HepG2 (cell line): ENCODE measurements around the gene CHMP1A. TPM values are rescaled to one million over a fixed set of nuclear protein-coding genes. Genes with fewer than 3 reads are reported as not detected.

Experiments
- GFI1 ChIP-seq: sonication (generic); formaldehyde crosslinking; IDR thresholded peaks from 2 replicates; pipeline ENCODE4 v1.5.0; 2020; ENCODE audit warnings: missing genetic modification reagents, mild to moderate bottlenecking, borderline replicate concordance
- HDAC2 ChIP-seq: sonication (generic); formaldehyde crosslinking; IDR thresholded peaks from 2 replicates; pipeline ENCODE4 v1.4.0; 2020; ENCODE audit warnings: missing genetic modification reagents
- HMG20B ChIP-seq: conservative IDR thresholded peaks from 2 replicates; pipeline ENCODE4 v1.6.1; 2016; ENCODE audit warnings: missing genetic modification reagents, missing compliant biosample characterization
- JDP2 ChIP-seq: sonication (generic); formaldehyde crosslinking; IDR thresholded peaks from 2 replicates; pipeline ENCODE4 v1.8.1; 2022; ENCODE audit warnings: missing genetic modification reagents, borderline replicate concordance
- KLF13 ChIP-seq: sonication (generic); formaldehyde crosslinking; IDR thresholded peaks from 2 replicates; pipeline ENCODE4 v1.4.0; 2020; ENCODE audit warnings: mild to moderate bottlenecking, missing genetic modification reagents
- RBM22 ChIP-seq: fragments of 200-400 bp; formaldehyde crosslinking; optimal IDR thresholded peaks from 2 replicates; pipeline ENCODE3; 2017; ENCODE audit warnings: mild to moderate bottlenecking, low read length, moderate library complexity
- SATB2 ChIP-seq: sonication (generic); formaldehyde crosslinking; IDR thresholded peaks from 2 replicates; pipeline ENCODE4 v1.5.0; 2020; ENCODE audit warnings: missing genetic modification reagents
- SMC3 ChIP-seq: IDR thresholded peaks from 2 replicates; pipeline ENCODE4 v1.6.1; 2011; ENCODE audit warnings: low read length, improper control_type of control experiment
- STAG1 ChIP-seq: sonication (generic); formaldehyde crosslinking; IDR thresholded peaks from 2 replicates; pipeline ENCODE4 v1.4.0; 2020; ENCODE audit warnings: missing genetic modification reagents
- TCF7L2 ChIP-seq: IDR thresholded peaks from 2 replicates; pipeline ENCODE4 v1.6.1; 2011; ENCODE audit warnings: mild to moderate bottlenecking, low read depth, low read length, moderate library complexity
- TOE1 ChIP-seq: sonication (generic); formaldehyde crosslinking; IDR thresholded peaks from 2 replicates; pipeline ENCODE4 v1.4.0; 2020; ENCODE audit warnings: mild to moderate bottlenecking, missing genetic modification reagents
- ZBTB21 ChIP-seq: sonication (generic); formaldehyde crosslinking; IDR thresholded peaks from 2 replicates; pipeline ENCODE4 v1.4.0; 2020; ENCODE audit warnings: missing genetic modification reagents
- ZMYM2 ChIP-seq: sonication (generic); formaldehyde crosslinking; IDR thresholded peaks from 2 replicates; pipeline ENCODE4 v1.8.0; 2022; ENCODE audit warnings: mild to moderate bottlenecking, missing genetic modification reagents
- ZNF264 ChIP-seq: sonication (generic); formaldehyde crosslinking; IDR thresholded peaks from 2 replicates; pipeline ENCODE4 v1.4.0; 2020; ENCODE audit warnings: missing genetic modification reagents
- ZNF296 ChIP-seq: sonication (generic); formaldehyde crosslinking; conservative IDR thresholded peaks from 2 replicates; pipeline ENCODE4 v1.5.0; 2020; ENCODE audit warnings: mild to moderate bottlenecking, missing genetic modification reagents
- ZNF484 ChIP-seq: sonication (generic); formaldehyde crosslinking; IDR thresholded peaks from 2 replicates; pipeline ENCODE4 v1.5.1; 2020; ENCODE audit warnings: mild to moderate bottlenecking, low read depth, missing genetic modification reagents, borderline replicate concordance
- ZNF879 ChIP-seq: sonication (generic); formaldehyde crosslinking; IDR thresholded peaks from 2 replicates; pipeline ENCODE4 v1.8.1; 2023; ENCODE audit warnings: missing genetic modification reagents
- polyA plus RNA-seq, 8 experiments: library from polyadenylated mRNA; depleted of rRNA in 3 of 8; stranded (reverse) in 7 of 8; unstranded in 1 of 8; fragments of >200 nt; fragmentation: Illumina TruSeq in 4 of 8; extraction: Trizol in 4 of 8; gene quantifications; 2 replicates each; pipeline versions ENCODE4 v1.2.1 to v1.2.3, GENCODE V29; 2011 to 2016; ENCODE audit warnings: low read depth in 4 of 8, missing spikeins in 1 of 8, mixed read lengths in 1 of 8; ENCODE audit not compliant: insufficient read depth in 1 of 8
- total RNA-seq, 5 experiments: library from RNA; depleted of rRNA; stranded (reverse); fragments of >200 nt; fragmentation: Illumina TruSeq; extraction: Trizol; gene quantifications; 2 replicates each; pipeline ENCODE4 v1.2.3, GENCODE V29; 2016; ENCODE audit warnings: low read depth in 1 of 5
- TF ChIP-seq, protein P1 (sequence below), 2 experiments: fragments of 450-650 bp in 1 of 2; sonication (generic) in 1 of 2; formaldehyde crosslinking in 1 of 2; IDR thresholded peaks; 2 replicates each; pipeline versions ENCODE4 v1.6.1 to v1.8.0; 2016 to 2022; ENCODE audit warnings: antibody characterized with exemption in 1 of 2, mild to moderate bottlenecking in 1 of 2, missing genetic modification reagents in 1 of 2
- TF ChIP-seq, protein P2 (sequence below): sonication (generic); formaldehyde crosslinking; IDR thresholded peaks from 2 replicates; pipeline ENCODE4 v1.5.1; 2020; ENCODE audit warnings: mild to moderate bottlenecking, missing genetic modification reagents, moderate library complexity

The CHMP1A gene
- total and polyA plus RNA-seq, 2 of the 13 experiments (the other 11 are each of a cell fraction or from before 2014, with no cell fraction given) = 69.4 to 73.3 TPM

DNA sequence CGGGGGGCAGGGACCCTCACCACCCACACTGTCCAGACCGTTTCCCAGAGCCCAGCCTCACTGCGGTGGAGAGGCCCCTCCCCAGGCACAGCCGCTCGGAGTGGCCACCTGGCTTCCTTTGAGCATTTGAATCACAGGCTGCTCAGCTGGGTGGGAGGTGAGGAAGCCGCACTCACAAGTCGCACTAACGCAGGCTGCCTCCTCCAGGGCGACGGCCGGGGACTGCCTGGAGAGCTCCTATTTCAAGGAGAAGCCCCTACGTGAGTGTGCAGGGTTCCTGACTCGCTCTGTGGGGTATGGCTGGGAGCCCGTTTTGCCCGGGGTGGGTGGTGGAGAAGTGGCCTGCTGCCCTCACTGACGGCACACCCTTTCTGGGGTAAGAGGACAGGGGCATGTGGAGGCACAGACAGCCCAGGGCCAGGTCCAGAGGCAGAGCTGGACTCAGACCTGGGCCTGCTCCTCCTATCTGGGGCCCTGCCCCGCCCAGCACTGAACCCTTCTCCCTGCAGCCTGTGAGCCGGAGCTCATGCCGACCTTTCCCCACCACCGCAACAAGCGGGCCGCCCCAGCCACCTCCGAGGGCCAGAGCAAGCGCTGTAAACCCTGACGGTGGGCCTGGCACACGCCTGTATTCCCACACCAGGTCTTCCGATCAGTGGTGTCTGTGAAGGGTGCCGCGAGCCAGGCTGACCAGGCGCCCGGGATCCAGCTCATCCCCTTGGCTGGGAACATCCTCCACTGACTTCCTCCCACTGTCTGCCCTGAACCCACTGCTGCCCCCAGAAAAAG, 37.8 kb upstream of the CHMP1A start (continued):
- TF ChIP-seq TCF7L2 = no peak
- TF ChIP-seq GFI1 (CRISPR knock-in tag) = peak; percentile 33; the same call in 1 of the 2 replicates
- TF ChIP-seq ZNF264 (CRISPR knock-in tag) = no peak
- TF ChIP-seq SMC3 = no peak
- TF ChIP-seq, protein P1, sequence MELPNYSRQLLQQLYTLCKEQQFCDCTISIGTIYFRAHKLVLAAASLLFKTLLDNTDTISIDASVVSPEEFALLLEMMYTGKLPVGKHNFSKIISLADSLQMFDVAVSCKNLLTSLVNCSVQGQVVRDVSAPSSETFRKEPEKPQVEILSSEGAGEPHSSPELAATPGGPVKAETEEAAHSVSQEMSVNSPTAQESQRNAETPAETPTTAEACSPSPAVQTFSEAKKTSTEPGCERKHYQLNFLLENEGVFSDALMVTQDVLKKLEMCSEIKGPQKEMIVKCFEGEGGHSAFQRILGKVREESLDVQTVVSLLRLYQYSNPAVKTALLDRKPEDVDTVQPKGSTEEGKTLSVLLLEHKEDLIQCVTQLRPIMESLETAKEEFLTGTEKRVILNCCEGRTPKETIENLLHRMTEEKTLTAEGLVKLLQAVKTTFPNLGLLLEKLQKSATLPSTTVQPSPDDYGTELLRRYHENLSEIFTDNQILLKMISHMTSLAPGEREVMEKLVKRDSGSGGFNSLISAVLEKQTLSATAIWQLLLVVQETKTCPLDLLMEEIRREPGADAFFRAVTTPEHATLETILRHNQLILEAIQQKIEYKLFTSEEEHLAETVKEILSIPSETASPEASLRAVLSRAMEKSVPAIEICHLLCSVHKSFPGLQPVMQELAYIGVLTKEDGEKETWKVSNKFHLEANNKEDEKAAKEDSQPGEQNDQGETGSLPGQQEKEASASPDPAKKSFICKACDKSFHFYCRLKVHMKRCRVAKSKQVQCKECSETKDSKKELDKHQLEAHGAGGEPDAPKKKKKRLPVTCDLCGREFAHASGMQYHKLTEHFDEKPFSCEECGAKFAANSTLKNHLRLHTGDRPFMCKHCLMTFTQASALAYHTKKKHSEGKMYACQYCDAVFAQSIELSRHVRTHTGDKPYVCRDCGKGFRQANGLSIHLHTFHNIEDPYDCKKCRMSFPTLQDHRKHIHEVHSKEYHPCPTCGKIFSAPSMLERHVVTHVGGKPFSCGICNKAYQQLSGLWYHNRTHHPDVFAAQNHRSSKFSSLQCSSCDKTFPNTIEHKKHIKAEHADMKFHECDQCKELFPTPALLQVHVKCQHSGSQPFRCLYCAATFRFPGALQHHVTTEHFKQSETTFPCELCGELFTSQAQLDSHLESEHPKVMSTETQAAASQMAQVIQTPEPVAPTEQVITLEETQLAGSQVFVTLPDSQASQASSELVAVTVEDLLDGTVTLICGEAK (IDR thresholded peaks at IDR 0.05) = no peak
- TF ChIP-seq, protein P1 (CRISPR knock-in tag; IDR thresholded peaks at IDR 0.05) = peak; percentile 60; the same call in 1 of the 2 replicates
- no peak for TF ChIP-seq SATB2 (CRISPR knock-in tag)
- TF ChIP-seq HMG20B (CRISPR knock-in tag) = no peak
- TF ChIP-seq ZNF484 (CRISPR knock-in tag) = no peak
- TF ChIP-seq, protein P2, sequence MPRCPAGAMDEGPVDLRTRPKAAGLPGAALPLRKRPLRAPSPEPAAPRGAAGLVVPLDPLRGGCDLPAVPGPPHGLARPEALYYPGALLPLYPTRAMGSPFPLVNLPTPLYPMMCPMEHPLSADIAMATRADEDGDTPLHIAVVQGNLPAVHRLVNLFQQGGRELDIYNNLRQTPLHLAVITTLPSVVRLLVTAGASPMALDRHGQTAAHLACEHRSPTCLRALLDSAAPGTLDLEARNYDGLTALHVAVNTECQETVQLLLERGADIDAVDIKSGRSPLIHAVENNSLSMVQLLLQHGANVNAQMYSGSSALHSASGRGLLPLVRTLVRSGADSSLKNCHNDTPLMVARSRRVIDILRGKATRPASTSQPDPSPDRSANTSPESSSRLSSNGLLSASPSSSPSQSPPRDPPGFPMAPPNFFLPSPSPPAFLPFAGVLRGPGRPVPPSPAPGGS = no peak
- 0 out of 2 replicates have a peak, but pooled peaks have one; percentile 54 for TF ChIP-seq ZNF296 (CRISPR knock-in tag)
- TF ChIP-seq STAG1 (CRISPR knock-in tag) = peak; percentile 14; the same call in 1 of the 2 replicates
- no peak for TF ChIP-seq JDP2 (CRISPR knock-in tag)
- no peak for TF ChIP-seq ZNF879 (CRISPR knock-in tag)
- no peak for TF ChIP-seq ZMYM2 (CRISPR knock-in tag)
- no peak for TF ChIP-seq ZBTB21
- no peak; the same call in 1 of the 2 replicates for TF ChIP-seq TOE1 (CRISPR knock-in tag)
- no peak for TF ChIP-seq KLF13 (CRISPR knock-in tag)
- TF ChIP-seq RBM22 = peak; percentile 69
- TF ChIP-seq HDAC2 (CRISPR knock-in tag) = peak; percentile 29; the same call in 1 of the 2 replicates
